HG02970 (cell line): ENCODE data around the gene PRG2.

ENCODE experiments used
- ATAC-seq: cut with Tn5 transposase; IDR thresholded peaks from one replicate; pipeline ENCODE4 v1.9.1; 2021; ENCODE audit warnings: mild to moderate bottlenecking, moderate library complexity, moderate number of reproducible peaks; ENCODE audit not compliant: unreplicated experiment, low FRiP score

Gene PRG2

GRCh38 chr11:57397394-57397990 lies 7.0 kb upstream of the PRG2 start:
- ATAC-seq: no peak

- no peak for ATAC-seq
Observed at GRCh38 chr11:57396744-57397143, 6.3 kb upstream of the PRG2 start.

GRCh38 chr11:57395905-57396623 lies 5.6 kb upstream of the PRG2 start:
- ATAC-seq: no peak

- no peak for ATAC-seq
Observed at GRCh38 chr11:57394203-57394965, 3.9 kb upstream of the PRG2 start.

DNA sequence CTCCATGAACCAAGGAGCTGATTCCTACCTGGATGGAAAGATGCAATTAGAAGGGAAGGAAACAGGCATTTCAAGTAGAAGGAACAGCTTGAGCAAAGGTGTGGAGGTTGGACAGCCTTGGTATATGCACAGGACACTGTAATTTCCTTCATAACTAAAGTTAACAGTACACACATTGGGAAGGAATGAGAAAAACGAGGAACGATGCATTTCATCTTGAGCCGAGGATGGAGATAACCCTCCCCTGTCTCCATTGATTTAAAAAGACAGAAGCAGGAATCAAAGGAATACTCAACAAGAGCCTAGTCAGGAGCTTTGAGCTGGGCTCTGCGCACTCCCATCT lies 2.3 kb upstream of the PRG2 start:
- no peak for ATAC-seq

DNA sequence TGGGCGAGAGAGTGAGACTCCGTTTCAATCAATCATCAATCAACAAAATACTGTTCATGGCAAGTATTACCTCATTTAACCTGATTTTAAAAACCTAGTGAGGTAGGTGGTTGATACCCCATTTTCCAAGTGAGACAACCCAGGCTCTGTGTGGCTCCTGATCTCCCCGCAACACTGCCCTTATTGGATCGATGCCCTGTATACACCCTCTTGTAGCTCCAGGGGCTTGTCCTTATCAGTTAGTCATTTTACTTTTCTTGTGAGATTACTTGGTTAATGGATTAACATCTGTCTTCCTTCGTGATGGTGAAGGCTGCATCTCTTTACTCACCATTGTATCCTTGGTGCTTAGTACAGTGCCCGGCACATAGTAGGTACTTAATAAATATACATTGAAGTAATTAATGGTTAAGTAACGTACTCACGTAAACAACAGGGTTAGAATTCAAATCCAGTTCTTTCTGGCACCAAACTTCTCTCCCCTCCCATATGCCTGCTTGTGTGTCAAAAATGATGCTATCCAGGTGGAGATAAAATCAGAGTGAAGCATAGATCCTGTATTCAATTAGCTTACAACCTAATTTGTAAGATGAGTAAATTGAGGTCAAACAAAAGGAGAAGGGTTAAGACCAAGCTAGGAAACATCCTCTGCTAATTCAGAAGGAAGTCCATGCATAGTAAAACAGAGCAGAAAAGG lies 1.8 kb upstream of the PRG2 start:
- ATAC-seq: no peak

GRCh38 chr11:57391539-57391938 lies 1.1 kb upstream of the PRG2 start:
- no peak for ATAC-seq

GRCh38 chr11:57391111-57391510 lies 661 bp upstream of the PRG2 start:
- no peak for ATAC-seq

GRCh38 chr11:57387289-57388030 lies 3.0 kb downstream of the PRG2 start:
- ATAC-seq: no peak

DNA sequence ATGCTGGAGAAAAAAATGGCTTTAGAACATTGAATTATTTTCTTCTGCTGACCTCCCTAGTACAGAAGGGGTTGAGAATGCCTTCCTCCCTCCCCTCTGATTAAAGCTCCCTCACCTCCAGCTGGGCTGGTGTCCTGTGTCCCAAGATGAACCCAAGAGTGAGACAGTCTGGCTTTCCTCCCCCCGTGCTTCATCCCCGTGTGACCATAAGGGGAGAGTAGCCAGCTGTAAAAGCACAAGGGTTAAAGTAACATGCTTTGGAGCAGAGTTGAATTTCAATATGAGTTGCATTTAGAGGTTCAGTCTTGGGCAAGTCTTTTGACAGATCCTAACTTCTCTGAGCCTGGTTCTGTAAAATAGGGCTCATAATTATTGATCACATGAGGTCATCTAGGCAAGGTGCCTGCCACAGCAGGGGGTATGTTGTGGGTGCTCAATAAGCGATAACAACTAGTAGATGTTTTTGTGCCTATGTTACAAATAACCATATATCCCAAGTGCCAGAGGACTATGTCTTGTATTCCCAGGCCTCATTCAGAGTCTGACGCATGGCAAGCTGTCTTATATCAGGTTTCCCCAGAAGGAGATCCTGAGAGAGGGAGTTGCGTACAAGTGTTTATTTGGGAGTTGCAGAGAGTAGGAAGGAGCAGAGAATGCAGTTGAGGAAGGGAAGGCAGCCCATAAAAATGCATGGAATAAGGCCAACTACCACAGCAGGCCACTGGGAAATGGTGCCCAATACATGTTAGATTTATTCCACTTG lies 4.1 kb downstream of the PRG2 start:
- no peak for ATAC-seq

DNA sequence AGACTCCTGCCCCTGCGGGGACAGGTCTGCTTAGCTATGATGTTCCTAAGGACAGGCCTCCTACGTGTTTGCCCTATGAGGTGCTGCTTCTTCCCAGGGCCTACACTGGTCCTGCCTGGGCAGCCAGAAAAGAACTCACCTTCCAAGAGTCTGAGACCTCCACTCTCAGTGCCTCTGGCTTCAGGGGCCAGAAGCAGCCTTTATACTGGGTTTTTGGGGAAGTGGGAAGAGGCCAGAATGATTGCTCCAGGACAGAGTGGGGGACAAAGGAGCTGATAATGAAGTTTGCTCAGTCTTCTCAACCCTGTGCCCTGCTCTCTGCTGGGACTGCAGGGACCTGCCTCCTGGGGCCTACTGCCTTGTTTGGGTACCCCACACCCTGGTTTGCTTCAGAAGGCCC lies 9.5 kb downstream of the PRG2 start, which contains the start of gene PRG3:
Gene PRG3 (minus strand): TSS at position 176 of the 400 bp plus-strand sequence. CDS start 442 bp downstream, outside the sequence.
- no peak for ATAC-seq

DNA sequence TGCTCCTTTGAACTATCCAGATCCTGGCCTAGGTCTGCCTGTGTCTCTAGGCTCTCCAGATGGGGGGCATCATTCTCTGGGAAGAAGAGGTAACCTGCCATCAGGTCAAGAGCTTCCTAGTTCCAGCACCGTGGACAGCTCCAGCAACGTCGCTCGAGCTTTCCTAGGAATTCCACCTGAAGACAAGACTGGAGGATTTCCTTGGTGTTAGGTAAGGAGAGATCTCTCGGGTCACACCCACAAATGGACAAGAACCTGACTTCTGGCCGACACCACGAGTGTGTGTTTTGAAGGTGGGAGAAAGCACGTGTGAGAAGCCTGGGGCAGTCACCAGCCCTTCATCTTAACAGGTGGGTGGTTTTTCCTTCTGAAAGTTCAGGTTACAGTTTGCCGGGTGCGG lies 10.7 kb downstream of the PRG2 start:
- no peak for ATAC-seq

- no peak for ATAC-seq
Observed at GRCh38 chr11:57378186-57378585, 12.3 kb downstream of the PRG2 start.

GRCh38 chr11:57377107-57377506 lies 13.3 kb downstream of the PRG2 start:
- ATAC-seq: no peak

- ATAC-seq: no peak
Observed at GRCh38 chr11:57376095-57377090, 14.1 kb downstream of the PRG2 start.

DNA sequence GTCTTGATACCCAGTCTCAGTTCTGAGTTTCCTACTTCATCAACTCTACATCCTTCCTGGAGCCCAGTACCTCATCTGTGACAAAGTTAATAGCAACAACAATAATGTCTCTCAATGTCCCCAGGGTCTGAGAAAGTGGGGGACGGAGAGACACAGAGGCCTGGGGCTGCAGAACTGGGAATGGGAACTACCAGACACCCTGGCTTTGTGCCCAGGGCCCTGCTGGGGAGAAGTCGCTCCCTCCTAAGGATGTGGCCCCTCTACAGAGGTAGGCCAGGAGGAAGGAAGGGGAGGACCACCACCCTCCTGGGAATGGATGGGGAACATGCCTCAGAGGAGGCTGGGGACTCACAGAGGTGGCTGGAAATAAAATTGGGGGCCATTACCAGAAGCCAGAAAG lies 15.0 kb downstream of the PRG2 start:
- no peak for ATAC-seq

- ATAC-seq: no peak
Observed at GRCh38 chr11:57374966-57375365, 15.5 kb downstream of the PRG2 start.

DNA sequence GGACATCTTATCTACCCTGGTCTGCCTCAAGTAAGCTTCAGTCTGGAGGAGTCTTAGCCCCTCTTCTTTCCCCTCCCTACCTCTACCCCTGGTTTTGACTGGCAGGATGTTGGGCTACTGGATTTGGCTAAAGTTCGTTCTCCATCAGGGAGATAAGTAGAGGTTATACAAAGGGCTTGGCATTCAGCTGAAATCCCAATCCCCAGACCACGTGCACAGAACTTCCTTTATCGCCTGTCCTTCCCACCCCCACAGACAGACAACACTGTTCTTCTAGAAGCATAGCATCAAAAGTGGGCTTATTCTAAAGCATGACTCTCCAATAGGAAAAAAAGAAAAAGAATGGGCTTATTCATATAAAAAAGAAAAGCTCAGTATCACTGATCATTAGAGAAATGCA lies 17.3 kb downstream of the PRG2 start:
- ATAC-seq: no peak
